GM18868 (cell line): ENCODE data around the gene HSP90AA1.
"Not testable (repeated sequence)": the region's sequence is repeated elsewhere in the genome, so short reads cannot be mapped to it uniquely, and the experiment has no call there.

Experiments used
- ATAC-seq: cut with Tn5 transposase; IDR thresholded peaks from one replicate; pipeline ENCODE4 v1.9.1; 2021; ENCODE audit warnings: mild to moderate bottlenecking, moderate library complexity; ENCODE audit not compliant: unreplicated experiment

HSP90AA1 gene

DNA sequence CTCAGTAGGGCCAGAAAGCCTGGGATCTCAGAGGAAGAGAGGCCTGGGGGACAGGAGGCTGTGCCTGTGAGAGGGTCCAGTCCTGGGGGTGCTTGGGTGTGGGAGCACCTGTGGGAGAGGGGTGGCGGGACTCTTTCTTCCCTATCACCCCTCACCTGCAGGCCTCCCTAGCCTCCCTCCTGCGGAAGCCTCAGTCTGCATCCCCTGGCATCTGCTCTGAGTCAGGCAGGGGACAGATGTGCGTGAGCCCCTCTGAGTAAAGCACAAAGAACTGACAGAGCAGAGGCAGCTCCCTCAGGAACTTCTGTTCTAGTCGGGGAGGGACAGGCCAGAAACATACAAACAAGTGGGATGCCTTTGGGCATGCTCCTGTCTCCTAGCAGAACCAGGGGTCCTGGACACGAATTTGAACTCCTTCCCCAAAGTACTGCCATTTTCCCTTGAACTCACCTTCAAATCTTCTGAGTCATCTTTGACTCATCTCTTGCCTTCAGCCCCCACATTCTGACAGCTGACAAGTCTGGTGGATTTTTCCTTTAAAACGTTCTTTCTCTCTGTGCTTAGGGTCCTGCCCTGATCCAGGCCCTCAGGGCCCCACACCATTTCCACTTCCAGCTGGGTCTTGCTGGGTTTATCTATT, 8.5 kb upstream of the HSP90AA1 start:
- no peak for ATAC-seq

DNA sequence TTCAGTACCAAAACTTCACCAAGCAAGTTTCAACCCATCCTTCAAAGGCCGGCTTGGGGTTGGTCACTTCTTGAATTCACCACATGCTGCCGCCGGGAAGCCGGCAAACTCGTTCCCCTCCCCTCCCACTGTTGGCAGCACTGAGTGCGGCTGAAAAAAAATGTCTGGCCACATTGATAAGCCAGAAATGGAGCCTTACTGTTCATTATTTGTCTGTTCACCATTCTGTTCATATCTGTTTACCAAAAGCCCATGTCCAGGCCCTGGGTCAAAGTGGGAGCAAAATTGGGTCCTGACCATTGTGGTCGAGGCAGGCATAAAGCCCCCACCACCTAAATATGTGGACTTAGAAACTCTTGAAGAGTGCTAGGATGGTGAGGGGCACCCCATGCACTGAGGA, 7.3 kb upstream of the HSP90AA1 start:
- ATAC-seq = no peak

DNA sequence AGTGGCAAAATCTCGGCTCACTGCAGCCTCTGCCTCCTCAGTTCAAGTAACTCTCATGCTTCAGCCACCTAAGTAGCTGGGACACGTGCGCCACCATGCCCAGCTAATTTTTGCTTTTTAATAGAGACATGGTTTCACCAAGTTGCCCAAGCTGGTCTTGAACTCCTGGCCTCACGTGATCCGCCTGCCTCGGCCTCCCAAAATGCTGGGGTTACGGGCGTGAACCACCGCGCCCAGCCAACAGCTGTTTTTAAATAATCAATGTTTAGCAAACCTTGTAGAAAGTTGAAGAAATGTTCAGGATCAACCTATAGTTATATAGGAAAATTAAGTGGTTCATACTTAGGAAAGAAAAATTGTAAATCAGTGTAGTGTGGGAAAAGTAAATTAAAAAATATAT, 6.0 kb upstream of the HSP90AA1 start:
- no peak for ATAC-seq

DNA sequence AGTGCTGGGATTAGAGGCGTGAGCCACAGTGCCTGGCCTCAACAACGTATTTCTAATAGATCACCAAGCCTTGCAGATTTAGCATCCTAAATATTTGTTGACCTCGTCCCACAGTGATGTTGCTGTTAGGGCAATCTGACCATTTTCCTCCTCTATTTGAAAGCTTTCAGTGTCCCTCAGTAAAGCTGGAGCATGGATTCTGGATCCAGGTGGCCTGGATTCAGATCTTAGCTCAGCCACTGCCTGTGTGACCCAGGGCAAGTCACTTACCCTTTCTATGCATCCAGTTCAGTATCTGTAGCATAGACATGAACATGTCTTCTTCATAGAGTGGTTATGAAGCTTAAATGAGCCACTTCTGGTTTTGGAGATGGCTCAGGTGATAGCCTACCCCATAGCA, 3.9 kb upstream of the HSP90AA1 start:
- no peak for ATAC-seq

DNA sequence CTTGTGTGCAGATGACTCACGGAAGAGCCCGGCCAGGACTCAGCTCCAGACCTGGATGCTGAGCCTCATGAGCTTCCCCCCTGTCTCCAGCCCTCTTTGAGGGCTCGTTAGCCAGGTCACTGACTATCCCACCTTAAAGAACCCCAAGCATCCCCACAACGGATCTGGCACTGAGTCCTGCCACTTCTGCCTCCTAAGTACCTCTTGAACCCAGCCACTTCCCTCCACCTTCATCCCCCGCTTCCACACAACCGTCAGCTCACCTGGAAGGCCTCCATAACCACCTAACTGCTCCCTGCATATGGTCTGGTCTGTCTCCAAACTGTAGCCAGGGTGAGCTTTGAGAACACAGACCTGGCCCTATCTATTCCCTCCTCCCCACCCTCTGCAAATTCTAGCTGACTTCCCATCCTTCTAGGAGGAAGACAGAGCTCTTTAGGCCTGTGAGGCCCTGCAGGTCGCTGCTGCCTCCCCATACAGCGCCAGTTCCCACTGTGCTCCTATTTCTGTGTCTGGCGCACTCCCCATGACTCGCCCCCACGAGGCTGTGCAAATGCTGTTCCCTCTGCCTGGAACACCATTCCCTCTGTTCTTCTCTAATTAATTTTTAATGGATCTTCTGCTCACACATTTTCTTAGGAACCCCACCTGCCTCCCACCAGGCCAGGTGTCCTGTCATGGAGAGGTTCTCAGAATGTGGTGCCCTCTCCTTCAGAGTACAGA, 2.9 kb upstream of the HSP90AA1 start:
- ATAC-seq = no peak

DNA sequence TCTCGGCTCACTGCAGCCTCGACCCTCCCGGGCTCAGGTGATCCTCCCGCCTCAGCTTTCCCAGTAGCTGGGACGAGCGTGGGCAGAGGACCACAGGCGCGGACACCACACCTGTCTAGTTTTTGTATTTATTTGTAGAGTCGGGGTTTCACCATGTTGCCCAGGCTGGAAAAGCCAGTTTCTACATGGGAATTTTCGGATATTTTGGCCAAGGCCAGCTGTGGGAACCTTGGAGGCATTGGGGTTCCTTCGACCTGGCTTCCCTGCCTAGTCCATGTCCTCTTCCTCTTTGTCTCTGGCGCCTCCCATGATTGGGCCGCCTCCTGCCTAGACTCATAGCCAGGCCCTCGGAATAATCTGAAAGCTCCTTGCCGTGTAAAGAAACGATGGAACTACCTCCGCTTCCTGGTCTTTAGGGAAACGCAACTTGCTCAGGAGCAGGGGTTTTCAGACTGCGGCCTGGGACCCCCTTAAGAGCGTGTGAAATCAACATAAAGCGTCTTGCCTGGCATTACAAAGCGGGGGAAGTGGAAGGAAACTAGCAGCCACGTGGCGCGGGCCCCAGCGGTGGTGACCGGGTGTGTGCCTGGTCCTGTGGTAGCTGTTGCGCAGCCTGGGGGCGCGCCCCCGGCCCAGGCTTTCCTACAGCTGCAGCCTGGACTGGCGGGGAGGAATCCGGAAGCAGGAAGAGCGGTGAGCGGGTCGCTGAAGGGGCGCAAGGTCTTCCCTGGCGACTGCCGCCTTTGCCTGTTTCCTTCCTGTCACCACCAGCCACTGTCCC, 1.4 kb upstream of the HSP90AA1 start:
- ATAC-seq = no peak

DNA sequence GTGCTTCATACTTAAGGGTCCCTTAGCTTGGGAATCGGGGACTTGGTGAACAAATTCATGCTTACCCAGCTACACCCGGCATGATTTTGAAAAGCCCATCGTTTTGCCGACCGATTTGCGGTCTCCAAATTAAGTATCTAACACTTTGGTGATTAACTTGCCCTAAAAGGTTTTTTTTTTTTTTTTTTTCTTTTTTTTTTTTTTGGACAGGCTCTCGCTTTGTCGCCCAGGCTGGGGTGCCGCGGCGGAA, 843 bp upstream of the HSP90AA1 start:
- no peak for ATAC-seq

DNA sequence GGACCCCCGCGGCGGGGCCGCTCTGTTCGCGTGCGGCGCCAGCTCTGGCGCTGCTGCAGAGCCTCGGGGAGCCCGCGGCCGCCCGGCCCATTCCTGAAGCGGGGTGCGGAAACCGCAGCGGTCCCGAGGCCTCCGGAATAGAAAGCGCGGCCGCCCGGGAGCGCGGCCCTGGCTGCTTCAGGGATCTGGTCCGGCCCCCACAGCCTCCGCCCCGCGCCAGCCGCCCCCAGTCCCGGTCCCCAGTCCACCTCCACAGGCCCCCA, 204 bp downstream of the HSP90AA1 start:
- ATAC-seq = no peak

DNA sequence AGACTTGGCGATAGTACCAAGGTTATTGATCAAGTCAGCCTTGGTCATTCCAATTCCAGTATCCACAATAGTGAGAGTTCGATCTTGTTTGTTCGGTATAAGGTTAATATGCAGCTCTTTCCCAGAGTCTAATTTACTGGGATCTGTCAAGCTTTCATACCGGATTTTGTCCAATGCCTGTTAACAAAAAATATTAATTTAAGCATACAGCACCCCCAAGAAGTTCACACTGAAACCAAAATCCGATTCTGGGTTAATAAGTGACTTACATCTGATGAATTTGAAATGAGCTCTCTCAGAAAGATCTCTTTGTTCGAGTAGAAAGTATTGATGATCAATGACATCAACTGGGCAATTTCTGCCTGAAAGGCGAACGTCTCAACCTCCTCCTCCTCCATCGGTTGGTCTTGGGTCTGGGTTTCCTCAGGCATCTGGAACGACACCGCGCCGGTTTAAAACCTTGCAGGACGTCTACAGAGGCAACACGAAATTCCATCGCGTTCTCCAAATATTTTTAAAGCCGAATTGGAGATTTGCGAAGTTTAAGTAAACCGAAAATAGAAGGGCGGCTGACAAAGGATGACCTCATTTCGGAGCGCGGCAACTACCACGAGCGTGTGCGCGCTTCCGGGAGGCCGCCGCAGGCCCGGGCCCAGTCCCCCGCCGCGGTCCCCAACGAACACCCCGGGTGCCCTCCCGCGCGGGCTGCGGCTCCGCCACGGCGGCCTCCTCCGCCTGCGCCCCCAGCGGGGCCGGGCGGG, 716 bp downstream of the HSP90AA1 start:
- peak; percentile 31 for ATAC-seq

DNA sequence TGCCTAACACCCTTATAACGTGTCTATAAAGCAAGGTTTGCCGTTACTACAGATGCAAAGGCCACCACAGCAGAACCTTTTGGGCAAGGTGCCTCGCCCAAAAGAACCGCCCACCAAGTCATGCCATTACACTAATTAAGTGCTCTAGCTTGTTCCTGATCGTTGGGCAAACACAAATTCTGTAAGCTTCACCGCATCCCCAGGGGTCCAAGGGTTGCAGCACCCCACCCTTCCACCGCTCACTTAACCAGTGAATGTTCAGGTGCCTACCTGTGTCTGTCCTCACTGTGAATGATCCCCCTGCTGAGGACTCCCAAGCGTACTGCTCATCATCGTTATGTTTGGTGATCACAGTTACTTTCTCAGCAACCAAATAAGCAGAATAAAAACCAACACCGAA, 1.4 kb downstream of the HSP90AA1 start:
- no peak for ATAC-seq

DNA sequence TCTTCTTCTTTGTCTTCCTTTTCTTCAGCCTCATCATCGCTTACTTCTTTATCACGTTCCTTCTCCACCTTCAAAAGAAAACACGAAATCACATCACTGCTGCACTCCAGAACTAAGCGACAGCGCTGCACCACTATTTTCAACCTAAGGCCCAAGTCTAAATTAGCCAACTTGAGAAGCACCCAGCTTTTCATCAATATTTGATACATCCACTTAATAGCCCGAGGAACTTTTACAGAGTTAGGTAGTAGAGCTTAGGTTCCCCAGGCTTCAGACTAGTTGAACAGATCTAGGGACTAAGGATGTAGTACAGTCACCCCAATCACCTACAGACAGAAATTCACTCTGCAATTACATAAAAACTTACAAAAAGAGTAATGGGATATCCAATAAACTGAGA, 1.9 kb downstream of the HSP90AA1 start:
- ATAC-seq = no peak

DNA sequence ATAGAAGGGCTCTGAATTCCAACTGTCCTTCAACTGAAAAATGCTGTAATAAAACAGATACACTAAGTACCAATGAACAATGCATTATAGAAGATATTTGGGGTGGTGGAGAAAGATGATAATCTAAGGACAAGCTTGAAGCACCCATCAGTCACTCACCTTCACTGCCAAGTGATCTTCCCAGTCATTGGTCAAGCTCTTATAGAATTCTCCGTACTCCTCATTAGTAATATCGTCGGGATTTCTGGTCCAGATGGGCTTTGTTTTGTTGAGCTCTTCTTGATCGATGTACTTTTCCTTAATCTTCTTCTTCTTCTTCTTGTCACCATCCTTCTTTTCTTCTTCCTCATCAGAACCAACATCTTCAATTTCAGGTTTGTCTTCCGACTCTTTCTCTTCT, 2.3 kb downstream of the HSP90AA1 start:
- ATAC-seq = not testable (repeated sequence)

DNA sequence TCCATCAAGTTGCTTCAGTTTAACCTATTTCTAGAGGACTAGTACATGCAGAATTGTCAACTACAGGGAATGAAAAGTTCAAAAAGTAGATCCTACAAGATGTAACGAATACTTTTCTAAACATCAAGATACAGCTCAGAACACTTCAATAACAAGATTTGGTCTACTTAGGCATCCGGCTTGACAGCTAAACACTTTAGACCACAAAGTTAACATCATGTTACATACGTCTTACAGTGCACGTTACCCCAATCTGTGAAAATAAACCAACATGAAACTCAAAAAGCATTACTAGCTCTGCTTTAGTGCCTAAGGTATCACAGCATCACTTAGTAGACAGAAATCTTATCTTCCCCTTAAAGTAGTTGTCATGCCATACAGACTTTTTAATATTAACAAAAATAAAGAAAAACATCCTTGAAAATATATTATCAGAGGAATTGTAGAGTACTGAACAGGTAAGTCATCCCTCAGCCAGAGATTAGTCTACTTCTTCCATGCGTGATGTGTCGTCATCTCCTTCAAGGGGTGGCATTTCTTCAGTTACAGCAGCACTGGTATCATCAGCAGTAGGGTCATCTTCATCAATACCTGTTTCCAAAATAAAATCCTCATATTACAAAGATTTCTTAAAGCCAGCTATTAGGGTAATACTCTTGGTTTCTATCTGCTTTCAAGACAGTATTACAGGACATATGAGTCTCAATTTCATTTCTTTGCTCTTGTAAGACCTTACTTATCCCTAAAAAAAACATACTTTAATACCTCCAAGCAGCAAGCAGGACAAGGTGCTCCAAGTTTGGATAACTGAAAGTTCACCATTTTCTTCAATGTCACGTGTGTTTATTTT, 5.4 kb downstream of the HSP90AA1 start:
- no peak for ATAC-seq

DNA sequence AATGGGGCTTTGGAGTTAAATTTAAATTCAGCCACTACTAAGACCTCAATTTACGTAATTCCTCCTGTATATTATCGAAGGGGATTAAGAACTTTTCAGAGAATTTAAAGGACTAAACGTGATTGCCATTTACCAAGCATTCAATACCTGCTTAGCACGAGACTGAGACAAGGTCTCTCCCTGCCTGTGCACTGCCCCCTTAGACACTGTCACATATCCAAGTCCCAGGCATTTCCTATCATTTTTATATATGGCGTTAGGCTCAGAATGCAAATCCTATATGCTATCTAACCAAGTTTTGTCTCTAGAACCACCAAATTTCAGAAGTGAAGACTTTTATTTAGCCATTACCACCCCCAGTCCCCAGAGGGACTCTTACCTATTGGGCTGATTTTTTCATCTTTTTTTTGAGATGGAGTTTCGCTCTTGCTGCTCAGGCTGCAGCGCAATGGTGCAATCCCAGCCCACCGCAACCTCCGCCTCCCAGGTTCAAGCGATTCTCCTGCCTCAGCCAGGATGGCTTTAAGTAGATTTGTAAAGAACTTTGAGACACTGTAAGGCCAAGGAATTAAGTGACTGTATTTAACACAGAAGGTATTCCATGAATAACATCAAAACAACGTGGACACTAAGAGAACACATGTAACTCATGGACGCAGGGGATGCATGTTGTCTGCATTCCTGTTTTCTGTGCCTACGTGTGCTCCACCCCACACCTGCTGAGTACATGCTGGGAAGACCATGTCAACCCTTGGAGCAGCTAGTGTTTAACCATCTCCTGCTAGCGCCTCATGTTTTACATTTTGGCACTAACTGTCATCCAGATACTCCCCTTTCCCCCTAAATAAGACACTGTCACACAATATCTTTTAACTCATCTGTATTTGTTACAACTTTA, 6.4 kb downstream of the HSP90AA1 start:
- ATAC-seq = no peak

DNA sequence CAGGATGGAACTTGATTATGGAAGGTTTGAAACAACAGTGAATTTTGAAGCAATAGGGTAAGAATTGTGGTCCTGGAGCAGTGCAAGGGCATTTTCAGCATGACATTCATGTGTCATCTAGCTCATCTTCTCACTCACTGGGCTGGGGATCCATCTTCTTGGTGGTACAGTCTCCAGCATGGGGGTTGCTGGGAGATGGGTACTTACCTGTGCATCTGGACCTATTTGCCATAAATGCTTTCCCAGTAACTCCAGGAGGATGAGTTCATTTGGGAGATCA, 7.2 kb downstream of the HSP90AA1 start:
- ATAC-seq = no peak

DNA sequence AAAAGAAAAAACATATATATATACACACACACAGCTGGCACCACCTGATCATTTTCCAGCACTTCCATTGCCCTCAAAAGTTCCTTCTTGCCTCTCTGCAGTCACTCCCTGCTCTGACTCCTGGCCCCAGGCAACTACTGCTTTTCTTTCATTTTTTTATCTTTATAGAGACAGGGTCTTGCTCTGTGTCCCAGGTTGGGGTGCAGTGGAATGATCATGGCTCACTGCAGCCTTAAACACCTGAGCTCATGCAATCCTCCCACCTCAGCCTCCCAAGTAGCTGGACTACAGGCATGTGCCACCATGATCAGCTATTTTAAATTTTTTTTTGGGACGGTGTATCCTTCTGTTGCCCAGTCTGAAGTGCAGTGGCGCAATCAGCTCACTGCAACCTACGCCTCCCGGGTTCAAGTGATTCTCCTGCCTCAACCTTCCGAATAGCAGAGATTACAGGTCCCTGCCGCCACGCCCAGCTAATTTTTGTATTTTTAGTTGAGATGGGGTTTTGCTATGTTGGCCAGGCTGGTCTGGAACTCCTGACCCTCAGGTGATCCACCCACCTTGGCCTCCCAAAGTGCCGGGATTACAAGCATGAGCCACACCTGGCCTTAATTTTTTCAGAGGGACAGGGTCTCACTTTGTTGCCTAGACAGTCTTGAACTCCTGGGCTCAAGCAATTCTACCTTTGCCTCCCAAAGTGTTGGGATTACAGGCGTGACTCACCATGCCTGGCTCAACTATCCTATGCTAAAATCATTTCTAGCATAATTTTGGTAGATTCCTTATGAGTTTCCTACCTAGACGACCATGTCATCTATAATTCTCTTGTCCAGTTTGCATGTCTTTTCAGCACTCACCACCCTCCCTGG, 7.8 kb downstream of the HSP90AA1 start:
- no peak for ATAC-seq

DNA sequence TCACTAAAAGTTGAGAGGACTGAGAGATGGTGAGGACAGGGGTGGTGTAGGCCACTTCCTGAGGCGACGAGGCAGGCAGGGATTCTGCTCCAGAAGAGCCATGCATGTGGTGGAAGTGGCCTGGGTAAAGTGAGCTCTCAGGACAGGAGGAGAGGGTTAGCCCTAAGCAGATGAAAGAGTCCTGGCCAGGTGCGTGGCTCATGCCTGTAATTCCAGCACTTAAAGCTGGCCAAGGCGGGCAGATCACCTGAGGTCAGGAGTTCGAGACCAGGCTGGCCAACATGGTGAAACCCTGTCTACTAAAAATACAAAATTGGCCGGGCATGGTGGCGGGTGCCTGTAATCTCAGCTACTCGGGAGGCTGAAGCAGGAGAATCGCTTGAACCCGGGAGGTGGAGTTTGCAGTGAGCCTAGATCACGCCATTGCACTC, 8.5 kb downstream of the HSP90AA1 start:
- ATAC-seq = not testable (repeated sequence)

DNA sequence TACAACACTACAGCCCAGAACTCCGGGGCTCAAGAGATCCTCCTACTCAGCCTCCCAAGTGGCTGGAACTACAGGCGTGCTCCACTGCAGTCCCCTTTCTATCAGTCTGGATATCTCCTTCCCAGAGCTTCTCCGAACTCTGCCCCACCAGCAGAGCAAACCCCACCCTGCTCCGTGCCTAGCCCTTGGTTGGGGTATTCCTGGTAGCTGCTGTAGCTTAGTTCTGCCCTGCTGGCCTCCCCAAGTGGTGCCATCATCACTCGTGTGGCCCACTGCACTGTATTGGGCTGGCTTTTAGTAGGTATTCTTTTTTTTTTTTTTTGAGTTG, 9.5 kb downstream of the HSP90AA1 start:
- no peak for ATAC-seq

DNA sequence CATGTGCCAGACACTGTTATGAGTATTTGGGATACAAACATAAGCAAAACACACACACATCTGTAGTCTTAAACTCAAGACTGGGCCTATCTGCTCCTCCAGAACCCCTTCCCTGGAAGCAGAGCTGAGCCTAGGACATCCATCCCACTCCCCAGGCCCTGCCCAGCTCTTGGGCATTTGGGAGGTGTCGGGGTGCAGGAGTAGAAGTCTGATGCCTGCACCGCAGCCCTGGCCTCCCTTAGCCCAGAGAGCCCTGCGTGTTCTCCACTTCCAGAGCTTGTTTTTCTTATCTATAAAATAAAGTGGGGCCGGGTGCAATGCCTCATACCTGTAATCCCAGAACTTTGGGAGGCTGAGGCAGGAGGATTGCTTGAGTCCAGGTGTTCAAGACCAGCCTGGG, 11.7 kb downstream of the HSP90AA1 start:
- ATAC-seq = no peak
